ENCODE data around the gene RND2.

Gene RND2

GRCh38 chr17:43006639-43007551, 18.1 kb upstream of the RND2 start, which contains the start of gene IFI35:
Gene IFI35 (plus strand): TSS chr17:43006784. CDS start chr17:43006948, 164 bp downstream.
- DNase-seq (ENCODE audit: low spot score): peak; percentile 77

DNA sequence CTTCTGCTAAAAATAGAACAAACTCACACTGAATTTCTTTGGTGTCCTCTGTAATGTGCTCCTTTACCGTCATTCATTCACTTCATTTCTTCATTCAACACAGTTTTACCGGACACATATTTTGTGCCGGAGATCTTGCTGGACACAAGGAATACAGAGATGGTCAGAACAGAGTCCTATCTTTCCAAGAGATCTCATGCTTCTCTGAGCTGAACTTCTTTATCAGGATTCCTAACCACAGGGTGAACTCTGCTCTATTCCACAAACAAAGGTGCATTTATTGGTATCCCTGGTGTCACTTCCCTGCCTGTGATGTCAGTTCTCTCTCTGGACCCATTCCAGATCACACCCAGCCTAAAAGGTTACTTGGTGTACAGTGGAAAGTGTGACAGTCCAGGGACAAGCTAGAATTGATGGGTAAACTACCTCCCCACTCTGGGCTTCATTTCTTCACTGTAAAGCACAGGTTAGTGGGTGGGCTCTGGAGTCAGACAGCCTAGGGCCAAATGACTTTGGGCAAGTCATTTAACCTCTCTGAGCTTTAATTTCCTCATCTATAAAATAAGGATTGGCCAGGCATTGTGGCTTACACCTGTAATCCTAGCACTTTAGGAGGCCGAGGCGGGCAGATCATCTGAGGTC, 14.2 kb upstream of the RND2 start:
- DNase-seq (ENCODE audit: low spot score): no peak

DNA sequence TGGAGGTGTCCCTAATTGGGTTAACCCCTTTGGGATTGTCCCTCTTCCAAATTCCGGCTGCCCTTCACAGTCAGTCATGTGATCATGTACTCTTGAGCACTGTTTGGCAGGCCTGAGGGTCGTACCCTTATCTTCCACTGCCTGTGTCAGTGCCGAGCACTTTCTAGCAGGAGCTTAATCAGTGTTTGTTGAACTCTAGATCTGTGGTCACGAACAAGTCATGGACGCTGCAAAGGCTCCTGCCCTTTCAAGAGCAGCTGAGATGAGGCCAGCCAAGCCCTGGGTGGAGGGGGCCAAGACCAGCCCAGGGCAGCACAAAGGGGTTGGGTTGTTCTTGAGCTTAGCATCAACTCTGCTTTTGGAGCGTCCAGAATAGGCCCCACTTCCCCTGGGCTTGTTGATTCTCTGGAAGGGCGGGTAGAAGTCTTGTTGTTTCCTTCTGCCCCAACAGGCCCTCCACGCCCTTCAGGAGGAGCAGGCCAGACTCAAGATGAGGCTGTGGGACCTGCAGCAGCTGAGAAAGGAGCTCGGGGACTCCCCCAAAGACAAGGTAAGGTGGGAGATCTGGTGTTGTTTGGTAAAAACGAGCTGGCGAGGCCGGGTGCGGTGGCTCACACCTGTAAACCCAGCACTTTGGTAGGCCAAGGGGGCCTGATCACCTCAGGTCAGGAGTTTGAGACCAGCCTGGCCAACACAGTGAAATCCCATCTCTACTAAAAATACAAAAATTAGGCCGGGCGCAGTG, 13.1 kb upstream of the RND2 start:
- no peak for DNase-seq (ENCODE audit: low spot score)

GRCh38 chr17:43013296-43013695, 11.7 kb upstream of the RND2 start:
- no peak for DNase-seq (ENCODE audit: low spot score)

DNA sequence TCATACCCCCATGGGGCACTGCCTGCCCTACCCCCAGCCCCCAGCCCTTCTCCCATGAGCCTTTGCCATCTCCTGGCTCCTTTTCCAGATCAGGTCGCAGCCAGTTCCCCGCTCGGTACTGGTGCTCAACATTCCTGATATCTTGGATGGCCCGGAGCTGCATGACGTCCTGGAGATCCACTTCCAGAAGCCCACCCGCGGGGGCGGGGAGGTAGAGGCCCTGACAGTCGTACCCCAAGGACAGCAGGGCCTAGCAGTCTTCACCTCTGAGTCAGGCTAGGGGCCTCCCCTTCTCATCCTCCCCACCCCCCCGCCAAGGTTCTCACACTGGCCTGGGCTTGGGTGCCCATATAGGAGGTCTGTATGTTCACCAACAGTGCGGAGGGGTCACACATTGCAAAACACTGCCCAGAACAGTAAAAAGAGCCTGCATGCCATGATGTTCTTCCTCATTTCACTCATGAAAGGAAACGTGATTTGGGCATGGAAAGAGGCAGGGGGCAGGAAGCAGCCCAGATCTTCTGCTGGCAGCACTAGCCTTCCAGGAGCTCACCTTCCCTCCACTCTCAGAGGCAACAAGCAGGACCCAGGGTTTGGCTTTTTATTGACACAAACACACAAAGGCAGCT, 10.9 kb upstream of the RND2 start:
- no peak for DNase-seq (ENCODE audit: low spot score)

DNA sequence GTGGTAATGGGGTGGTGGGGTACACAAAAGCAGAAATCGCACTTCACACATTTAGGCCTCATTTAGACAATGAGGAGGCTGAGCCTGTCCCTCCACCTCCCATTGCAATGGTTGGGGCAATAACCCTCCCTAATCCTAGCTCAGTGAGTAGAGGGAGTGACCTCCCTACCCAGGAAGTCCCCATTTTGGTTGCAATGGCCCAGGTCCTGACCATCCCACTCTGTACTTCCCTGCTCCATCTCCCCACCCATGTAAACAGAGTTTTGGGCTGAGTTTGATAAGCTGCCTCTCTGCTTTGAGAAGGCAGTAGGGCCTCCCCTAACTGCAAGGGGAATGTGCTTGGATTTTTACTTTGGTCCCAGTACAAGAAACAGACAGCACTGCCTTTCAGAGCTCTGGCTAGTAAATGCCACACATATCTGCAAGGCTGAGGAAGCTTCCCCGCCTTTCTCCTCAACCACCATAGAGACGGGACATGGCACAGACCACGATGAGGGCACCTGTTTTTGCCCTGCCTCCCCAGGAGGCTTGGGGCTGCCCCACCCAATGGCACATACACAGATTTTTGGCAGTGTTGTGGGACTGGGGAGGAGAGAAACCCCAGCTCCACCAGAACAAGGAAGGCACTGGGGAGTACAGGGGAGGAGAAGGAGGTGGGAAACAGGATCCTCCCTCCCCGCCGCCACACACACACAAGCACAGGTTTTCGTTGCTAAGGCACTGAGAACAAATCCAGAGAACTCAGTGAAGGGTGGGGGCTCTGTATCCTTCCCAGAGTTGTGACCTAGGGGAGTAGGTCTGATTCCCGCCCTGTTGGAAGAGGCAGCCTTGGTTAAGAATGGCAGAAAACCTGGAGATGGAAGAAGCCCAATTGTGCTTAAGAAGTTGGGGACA, 10.1 kb upstream of the RND2 start:
- no peak for DNase-seq (ENCODE audit: low spot score)

GRCh38 chr17:43015579-43015978, 9.5 kb upstream of the RND2 start:
- no peak for DNase-seq (ENCODE audit: low spot score)

- DNase-seq (ENCODE audit: low spot score): no peak
Observed at GRCh38 chr17:43016216-43016615, 8.8 kb upstream of the RND2 start.

GRCh38 chr17:43018008-43018853, 6.8 kb upstream of the RND2 start:
- no peak for DNase-seq (ENCODE audit: low spot score)

- DNase-seq (ENCODE audit: low spot score): no peak
Observed at GRCh38 chr17:43018932-43019331, 6.1 kb upstream of the RND2 start.

- DNase-seq (ENCODE audit: low spot score): no peak
Observed at GRCh38 chr17:43019418-43019817, 5.6 kb upstream of the RND2 start.

- no peak for DNase-seq (ENCODE audit: low spot score)
Observed at GRCh38 chr17:43020030-43020621, 4.9 kb upstream of the RND2 start.

- DNase-seq (ENCODE audit: low spot score): no peak
Observed at GRCh38 chr17:43020789-43021740, 4.0 kb upstream of the RND2 start.

GRCh38 chr17:43021741-43022512, 3.1 kb upstream of the RND2 start, which contains the start of gene VAT1:
Gene VAT1 (minus strand): TSS chr17:43022385. CDS start chr17:43022322, 63 bp downstream.
- peak; percentile 75 for DNase-seq (ENCODE audit: low spot score)

DNA sequence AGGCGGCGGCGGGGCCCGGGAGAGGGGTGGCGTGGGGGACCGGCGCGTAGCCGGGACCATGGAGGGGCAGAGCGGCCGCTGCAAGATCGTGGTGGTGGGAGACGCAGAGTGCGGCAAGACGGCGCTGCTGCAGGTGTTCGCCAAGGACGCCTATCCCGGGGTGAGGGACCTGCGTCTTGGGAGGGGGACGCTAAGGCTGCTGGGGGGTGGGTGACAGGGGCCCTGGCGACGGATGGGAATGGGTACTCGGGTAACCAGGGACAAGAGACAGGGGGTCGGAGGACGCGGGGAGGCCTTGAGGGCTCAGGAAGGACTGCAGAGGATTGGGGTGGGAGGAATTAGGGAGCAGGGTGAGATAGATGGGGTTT, 243 bp downstream of the RND2 start:
- no peak for DNase-seq (ENCODE audit: low spot score)

DNA sequence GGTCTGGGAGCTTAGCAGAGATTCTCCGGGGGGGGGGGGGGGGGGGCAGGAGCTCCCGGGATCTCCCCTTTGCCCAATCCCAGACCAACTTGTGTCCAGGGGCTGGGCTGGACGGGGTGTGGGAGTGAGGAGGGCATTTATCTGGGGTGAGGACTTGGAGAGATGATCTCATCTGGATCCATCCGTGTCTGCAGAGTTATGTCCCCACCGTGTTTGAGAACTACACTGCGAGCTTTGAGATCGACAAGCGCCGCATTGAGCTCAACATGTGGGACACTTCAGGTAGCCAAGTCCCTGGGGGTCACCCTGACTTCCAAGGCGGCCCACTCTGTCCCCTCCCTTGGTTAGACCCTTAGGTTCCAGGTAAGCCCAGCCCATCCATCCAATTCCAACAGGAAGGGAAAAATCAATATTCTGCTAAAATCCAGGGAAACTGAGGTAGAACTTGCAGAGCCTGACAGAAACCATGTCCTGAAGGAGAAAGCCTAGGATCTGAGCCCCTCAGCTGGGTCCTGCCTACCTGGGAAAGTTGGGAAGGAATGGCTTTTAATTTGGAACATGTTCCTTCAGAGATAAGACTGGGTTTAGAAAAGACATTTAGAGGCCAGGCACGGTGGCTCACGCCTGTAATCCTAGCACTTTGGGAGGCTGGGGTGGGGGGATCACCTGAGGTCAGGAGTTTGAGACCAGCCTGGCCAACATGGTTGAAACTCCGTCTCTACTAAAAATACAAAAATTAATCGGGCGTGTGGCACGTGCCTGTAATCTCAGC, 921 bp downstream of the RND2 start:
- no peak for DNase-seq (ENCODE audit: low spot score)

- no peak for DNase-seq (ENCODE audit: low spot score)
Observed at GRCh38 chr17:43026595-43026994, 1.6 kb downstream of the RND2 start.

Data from globus pallidus (tissue), 1 donor.